H9 (cell line): Measurements from ENCODE around the gene TCEA2. TPM values are rescaled to one million over a fixed set of nuclear protein-coding genes. Genes with fewer than 3 reads are reported as not detected.

Source experiments
- DNase-seq: peaks from one replicate; pipeline ENCODE4 v3.0.0-alpha.2; 2017
- H2AFZ ChIP-seq: one replicate; pipeline ENCODE4 v1.6.1; 2013; ENCODE audit warnings: mild to moderate bottlenecking, low read length, control low read depth, moderate library complexity
- H2AK5ac ChIP-seq: 2 replicates; pipeline ENCODE4 v1.6.1; 2013; ENCODE audit warnings: low read length, control low read depth, mixed read lengths; ENCODE audit not compliant: insufficient read length
- H2BK120ac ChIP-seq: one replicate; pipeline ENCODE4 v1.6.1; 2013; ENCODE audit warnings: low read depth, mild to moderate bottlenecking, low read length, control low read depth, inconsistent platforms; ENCODE audit not compliant: poor library complexity, severe bottlenecking
- H2BK12ac ChIP-seq: 2 replicates; pipeline ENCODE4 v1.6.1; 2013; ENCODE audit warnings: low read length, control low read depth, mixed read lengths, low read depth; ENCODE audit not compliant: insufficient read length
- H2BK15ac ChIP-seq: 2 replicates; pipeline ENCODE4 v1.6.1; 2013; ENCODE audit warnings: low read depth, low read length, control low read depth
- H2BK20ac ChIP-seq: one replicate; pipeline ENCODE4 v1.6.1; 2013; ENCODE audit warnings: low read depth, mild to moderate bottlenecking, low read length, control low read depth, inconsistent platforms; ENCODE audit not compliant: poor library complexity, severe bottlenecking
- H2BK5ac ChIP-seq: 2 replicates; pipeline ENCODE4 v1.6.1; 2013; ENCODE audit warnings: low read length, control low read depth, mixed read lengths; ENCODE audit not compliant: insufficient read length
- H3K14ac ChIP-seq: 2 replicates; pipeline ENCODE4 v1.6.1; 2013; ENCODE audit warnings: low read length, control low read depth; ENCODE audit not compliant: insufficient read depth
- H3K18ac ChIP-seq: 2 replicates; pipeline ENCODE4 v1.6.1; 2013; ENCODE audit warnings: low read depth, mild to moderate bottlenecking, mixed read lengths, low read length, control low read depth; ENCODE audit not compliant: insufficient read length
- H3K23ac ChIP-seq: 2 replicates; pipeline ENCODE4 v1.6.1; 2013; ENCODE audit warnings: low read length, control low read depth, mixed read lengths, low read depth; ENCODE audit not compliant: insufficient read length
- H3K23me2 ChIP-seq: 2 replicates; pipeline ENCODE4 v1.6.1; 2013; ENCODE audit warnings: low read depth, mild to moderate bottlenecking, mixed read lengths, low read length, control low read depth; ENCODE audit not compliant: insufficient read length, poor library complexity, severe bottlenecking
- H3K27ac ChIP-seq: 2 replicates; pipeline ENCODE4 v1.5.1; 2013; ENCODE audit warnings: low read length, control low read depth, mixed read lengths, low read depth; ENCODE audit not compliant: insufficient read length
- H3K27me3 ChIP-seq: 2 replicates; pipeline ENCODE4 v1.6.1; 2013; ENCODE audit warnings: low read length, control low read depth, inconsistent platforms; ENCODE audit not compliant: insufficient read depth
- H3K4ac ChIP-seq: 2 replicates; pipeline ENCODE4 v1.6.1; 2013; ENCODE audit warnings: low read depth, mild to moderate bottlenecking, control low read depth, inconsistent platforms, low read length, moderate library complexity
- H3K4me1 ChIP-seq: 2 replicates; pipeline ENCODE4 v1.6.1; 2013; ENCODE audit warnings: low read length, control low read depth, inconsistent platforms; ENCODE audit not compliant: insufficient read depth
- H3K4me2 ChIP-seq: 2 replicates; pipeline ENCODE4 v1.6.1; 2013; ENCODE audit warnings: low read length, control low read depth, mixed read lengths; ENCODE audit not compliant: insufficient read length, insufficient read depth
- H3K56ac ChIP-seq: 2 replicates; pipeline ENCODE4 v1.6.1; 2013; ENCODE audit warnings: low read depth, mild to moderate bottlenecking, mixed read lengths, low read length, control low read depth; ENCODE audit not compliant: insufficient read length
- H3K79me1 ChIP-seq: 2 replicates; pipeline ENCODE4 v1.6.1; 2013; ENCODE audit warnings: low read depth, mild to moderate bottlenecking, moderate library complexity, low read length, control low read depth, inconsistent platforms; ENCODE audit not compliant: insufficient read depth, poor library complexity, severe bottlenecking
- H3K79me2 ChIP-seq: 2 replicates; pipeline ENCODE4 v1.6.1; 2013; ENCODE audit warnings: low read length, control low read depth, inconsistent platforms; ENCODE audit not compliant: insufficient read depth
- H3K9ac ChIP-seq: 2 replicates; pipeline ENCODE4 v1.6.1; 2013; ENCODE audit warnings: low read length, control low read depth, mixed read lengths; ENCODE audit not compliant: insufficient read length; ENCODE audit errors: extremely low read depth
- H3K9me3 ChIP-seq: one replicate; pipeline ENCODE4 v1.6.1; 2013; ENCODE audit warnings: low read depth, low read length, inconsistent platforms; ENCODE audit not compliant: control insufficient read depth
- H3T11ph ChIP-seq: one replicate; pipeline ENCODE4 v1.6.1; 2013; ENCODE audit warnings: mild to moderate bottlenecking, low read length, control low read depth, inconsistent platforms
- H4K20me1 ChIP-seq: one replicate; pipeline ENCODE4 v1.6.1; 2013; ENCODE audit not compliant: control insufficient read depth, insufficient read length, insufficient read depth
- H4K5ac ChIP-seq: 2 replicates; pipeline ENCODE4 v1.6.1; 2013; ENCODE audit warnings: low read depth, mild to moderate bottlenecking, mixed read lengths, low read length, control low read depth; ENCODE audit not compliant: insufficient read length
- H4K8ac ChIP-seq: replicated peaks from 2 replicates; pipeline ENCODE4 v1.6.1; 2013; ENCODE audit warnings: low read length, control low read depth, mixed read lengths, low read depth; ENCODE audit not compliant: insufficient read length
- H4K91ac ChIP-seq: 2 replicates; pipeline ENCODE4 v1.6.1; 2013; ENCODE audit warnings: low read depth, mild to moderate bottlenecking, moderate library complexity, mixed read lengths, low read length, control low read depth; ENCODE audit not compliant: insufficient read length
- H3K27ac Mint-ChIP-seq, 3 experiments: 2 replicates in 2 of 3; 3 replicates in 1 of 3; pipeline ENCODE4 v1.8.0; 2020 to 2021; ENCODE audit warnings: mixed read lengths in 3 of 3, mild to moderate bottlenecking in 1 of 3, moderate library complexity in 1 of 3
- H3K27me3 Mint-ChIP-seq: 2 replicates; pipeline ENCODE4 v1.8.0; 2021; ENCODE audit warnings: low read depth, mild to moderate bottlenecking, moderate library complexity, mixed read lengths
- H3K36me3 Mint-ChIP-seq, 3 experiments: 2 replicates in 2 of 3; 3 replicates in 1 of 3; pipeline ENCODE4 v1.8.0; 2020 to 2021; ENCODE audit warnings: low read depth in 3 of 3, mixed read lengths in 3 of 3; ENCODE audit not compliant: insufficient read depth in 1 of 3
- H3K4me1 Mint-ChIP-seq, 2 experiments: 2 replicates each; pipeline ENCODE4 v1.8.0; 2020; ENCODE audit warnings: mixed read lengths in 2 of 2
- H3K4me3 Mint-ChIP-seq, 2 experiments: 2 replicates in 1 of 2; 3 replicates in 1 of 2; pipeline ENCODE4 v1.8.0; 2020 to 2021; ENCODE audit warnings: mild to moderate bottlenecking in 2 of 2, mixed read lengths in 2 of 2, moderate library complexity in 1 of 2
- H3K9me3 Mint-ChIP-seq, 2 experiments: 2 replicates in 1 of 2; 3 replicates in 1 of 2; pipeline ENCODE4 v1.8.0; 2020; ENCODE audit warnings: mild to moderate bottlenecking in 2 of 2, mixed read lengths in 2 of 2, moderate library complexity in 1 of 2
- CTCF ChIP-seq: fragments of 200-600 bp; sonication (generic); conservative IDR thresholded peaks from 3 replicates; pipeline ENCODE4 v1.8.0; 2021; ENCODE audit warnings: antibody characterized with exemption, mild to moderate bottlenecking
- WGBS: extraction: QIAGEN DNeasy Blood & Tissue Kit; methylation state at CpG from one replicate; pipeline ENCODE4 v1.1.7; 2013; ENCODE audit warnings: missing lambda C conversion rate, low lambda C conversion rate, mixed read lengths; ENCODE audit not compliant: insufficient read length; ENCODE audit errors: extremely low coverage; 5-methylcytosine and 5-hydroxymethylcytosine counted together
- total RNA-seq: library from RNA; stranded (reverse); gene quantifications from 2 replicates; pipeline ENCODE4 v1.2.1, GENCODE V29; 2021

Gene TCEA2
- total RNA-seq, 1 experiment from 2014 or later: 51.7 TPM

GRCh38 chr20:64075556-64075955, 12.6 kb downstream of the TCEA2 start:
- Mint-ChIP-seq H3K27ac (no peak overlapping the region; a peak in 1 of 7 replicates), H3K4me1 (peaks cover 13 to 17% of the 10 kb centered on the region in 2 experiments), H3K9me3 (no peaks in the 10 kb centered on the region), H3K4me3 (no peak overlapping the region), H3K27me3 (peaks cover 5% of the 10 kb centered on the region), H3K36me3 (no peaks in the 10 kb centered on the region; a peak in 2 of 7 replicates)
- H2BK15ac ChIP-seq: no peak overlapping the region
- no peak overlapping the region for H2BK12ac ChIP-seq
- H2BK5ac ChIP-seq: no peak overlapping the region
- H3K23ac ChIP-seq: no peak overlapping the region
- H3T11ph ChIP-seq: no peak overlapping the region
- no peak for DNase-seq
- H3K9me3 ChIP-seq: no peaks in the 10 kb centered on the region
- no peak overlapping the region for H3K56ac ChIP-seq
- H2BK20ac ChIP-seq: no peak overlapping the region
- H3K18ac ChIP-seq: no peak overlapping the region
- WGBS: no CpG with 5 or more reads among the region's 12 CpGs
- no peaks in the 10 kb centered on the region; the same call in 1 of the 2 replicates for H3K4me1 ChIP-seq
- no peaks in the 10 kb centered on the region for H3K79me2 ChIP-seq
- H4K8ac ChIP-seq: no peak overlapping the region
- no peaks in the 10 kb centered on the region for H3K79me1 ChIP-seq
- no peak overlapping the region for H4K91ac ChIP-seq
- no peaks in the 10 kb centered on the region for H3K27me3 ChIP-seq
- H2AK5ac ChIP-seq: no peak overlapping the region
- H2AFZ ChIP-seq: no peak overlapping the region
- no peak overlapping the region for H3K14ac ChIP-seq
- no peak overlapping the region for H3K9ac ChIP-seq
- no peaks in the 10 kb centered on the region for H4K20me1 ChIP-seq
- TF ChIP-seq CTCF: no peak
- H3K23me2 ChIP-seq: peaks cover 6% of the 10 kb centered on the region
- no peak overlapping the region for H3K4ac ChIP-seq
- no peak overlapping the region for H3K27ac ChIP-seq
- no peak overlapping the region for H3K4me2 ChIP-seq
- no peak overlapping the region for H2BK120ac ChIP-seq
- H4K5ac ChIP-seq: no peak overlapping the region
